Activated CD4-positive, alpha-beta T cell treated with anti-CD3 and anti-CD28 coated beads for 36 hours (primary cell): ENCODE measurements around the gene LILRB5. TPM values are rescaled to one million over a fixed set of nuclear protein-coding genes. Genes with fewer than 3 reads are reported as not detected.
"Not testable (repeated sequence)": the region's sequence is repeated elsewhere in the genome, so short reads cannot be mapped to it uniquely, and the experiment has no call there.

Experiments
- ATAC-seq: fragments of 200-7000 bp; cut with Tn5 transposase; one replicate; pipeline ENCODE4 v1.10.0; 2021; ENCODE audit warnings: mild to moderate bottlenecking, moderate library complexity
- CTCF ChIA-PET: fragments of 350-600 bp; sonication (Branson Sonifier 250); formaldehyde crosslinking; loops from one replicate; lab custom pipeline; 2021; ENCODE audit warnings: antibody characterized with exemption; lab: Charles Lee
- POLR2A ChIA-PET: fragments of 350-600 bp; sonication (Branson Sonifier 250); formaldehyde crosslinking; loops from one replicate; lab custom pipeline; 2021; ENCODE audit warnings: antibody characterized with exemption, inconsistent platforms; lab: Charles Lee
- DNase-seq: peaks from one replicate; pipeline ENCODE4 v3.0.0-alpha.2; 2020
- H3K27ac Mint-ChIP-seq: one replicate; pipeline ENCODE4 v1.8.0; 2021; ENCODE audit warnings: mixed read lengths
- H3K27me3 Mint-ChIP-seq: one replicate; pipeline ENCODE4 v1.8.0; 2021; ENCODE audit warnings: mixed read lengths
- H3K36me3 Mint-ChIP-seq: one replicate; pipeline ENCODE4 v1.8.0; 2021; ENCODE audit warnings: low read depth, mixed read lengths
- H3K4me1 Mint-ChIP-seq: one replicate; pipeline ENCODE4 v1.8.0; 2021; ENCODE audit warnings: mixed read lengths
- H3K4me3 Mint-ChIP-seq: one replicate; pipeline ENCODE4 v1.8.0; 2021; ENCODE audit warnings: mild to moderate bottlenecking, moderate library complexity, mixed read lengths
- H3K9me3 Mint-ChIP-seq: one replicate; pipeline ENCODE4 v1.8.0; 2021; ENCODE audit warnings: low read depth, mixed read lengths
- intact Hi-C, 2 experiments: fragments of 100-400 bp; cut with DNase I in 1 of 2; cut with micrococcal nuclease in 1 of 2; formaldehyde crosslinking; loops; one replicate each; pipeline versions ENCODE4 v1.14.2 to v1.15.1; 2022 to 2024; cut with DNase I, micrococcal nuclease
- total RNA-seq, 2 experiments: library from RNA; stranded (reverse); gene quantifications; one replicate each; pipeline ENCODE4 v1.2.3, GENCODE V29; 2021

Gene LILRB5
- total RNA-seq, 2 experiments from 2014 or later = not detected

DNA sequence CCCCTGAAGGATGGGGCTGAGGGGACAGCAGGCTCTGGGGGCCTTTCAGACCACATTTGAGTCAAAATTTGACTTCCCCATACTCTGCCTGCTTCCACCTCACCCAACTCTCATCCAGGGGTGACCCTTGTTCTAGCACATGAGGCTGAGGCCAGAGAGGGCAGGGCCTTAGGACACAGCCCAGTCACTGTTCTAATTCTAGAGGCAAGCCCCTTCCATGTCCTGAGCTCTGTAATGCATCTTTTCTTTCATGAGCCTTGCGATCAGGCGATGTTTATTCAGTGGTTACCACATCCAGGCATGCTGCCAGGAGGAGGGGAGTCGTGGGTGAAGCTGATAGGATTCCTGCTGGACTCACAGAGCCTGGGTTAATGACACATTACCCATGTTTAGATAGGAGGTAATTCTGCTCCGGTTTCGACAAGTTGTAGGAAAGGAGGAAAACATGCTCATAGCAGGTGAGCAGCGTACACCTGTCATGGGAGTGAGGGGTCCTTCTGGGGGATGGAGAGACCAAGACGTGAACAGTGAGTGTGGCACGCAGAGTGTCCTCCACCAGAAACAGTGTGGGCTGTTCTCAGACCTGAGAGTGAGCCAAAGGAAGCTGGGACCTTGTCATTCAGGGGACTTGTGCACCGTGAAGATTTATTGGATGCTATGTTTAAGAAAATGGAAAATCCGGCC, 47.1 kb downstream of the LILRB5 start:
- CTCF ChIA-PET = interaction anchor here (1.1 to 2.5 kb wide), 3 partner anchors 15 to 56 kb away, joined by 4 to 14 read pairs (median 7); partner anchors contain the start of gene MBOAT7
- H3K4me3 Mint-ChIP-seq = peak overlapping the region; percentile 4

DNA sequence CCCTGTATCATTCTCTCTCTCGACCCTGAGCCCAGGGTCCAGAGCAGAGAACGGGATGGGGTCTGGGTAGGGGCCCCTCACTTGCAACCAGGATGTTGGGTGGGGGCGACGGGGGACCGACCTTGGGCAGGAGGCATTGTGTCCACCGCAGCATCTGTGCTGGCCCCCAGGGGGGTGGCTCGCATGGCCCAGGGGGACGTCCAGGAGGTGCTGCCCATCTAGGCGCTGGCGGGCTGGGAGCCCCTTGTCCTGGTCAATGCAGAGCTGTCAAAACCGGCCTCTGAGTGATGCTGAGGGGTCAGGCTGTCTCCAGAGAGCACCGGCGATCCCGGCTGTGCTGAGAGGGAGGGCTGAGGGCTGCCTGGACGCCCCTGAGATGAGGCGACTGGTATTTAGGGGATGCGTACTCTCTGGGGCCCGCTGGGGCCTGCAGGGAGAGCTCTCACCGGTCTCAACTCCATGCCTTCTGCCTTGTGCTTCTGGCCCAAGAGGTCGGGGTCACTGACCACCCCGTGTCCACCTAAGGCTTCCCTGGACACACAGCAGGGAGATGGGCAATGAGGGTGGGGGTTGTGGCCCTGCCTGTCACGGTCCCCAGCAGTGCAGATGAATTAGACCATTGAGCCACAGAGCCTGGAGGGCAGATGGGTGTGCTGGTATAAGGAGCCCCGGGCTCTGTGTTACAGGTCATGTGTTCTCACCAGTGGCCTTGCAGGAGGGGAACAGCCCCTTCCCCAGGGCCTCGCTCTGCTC, 47.8 kb downstream of the LILRB5 start:
- Mint-ChIP-seq H3K27me3 (no peaks in the 10 kb centered on the region), H3K9me3 (no peaks in the 10 kb centered on the region), H3K36me3 (peaks cover 51% of the 10 kb centered on the region), H3K4me1 (peaks cover 72% of the 10 kb centered on the region), H3K4me3 (no peak overlapping the region), H3K27ac (peak overlapping the region; percentile 65)
- intact Hi-C loops = loop anchor here in 1 of 2 experiments (2.0 kb wide), 1 partner anchor 18 kb away; the partner anchor contains the start of gene TSEN34
- CTCF ChIA-PET = interaction anchor here (2.5 kb wide), 1 partner anchor 20 kb away, joined by 14 read pairs; the partner anchor contains the start of gene MBOAT7
- ATAC-seq = no peak
- POLR2A ChIA-PET = interaction anchor here (1.5 to 5.3 kb wide), 3 partner anchors 10 to 72 kb away, joined by 3 to 32 read pairs (median 8); partner anchors contain the start of genes CNOT3, MBOAT7 and TSEN34
- DNase-seq = peak; percentile 27

More for the DNA sequence above, 47.1 kb downstream of the LILRB5 start:
- peak overlapping the region; percentile 59 for H3K27ac Mint-ChIP-seq
- peak; percentile 48 for DNase-seq
- ATAC-seq = no peak
- intact Hi-C loops = loop anchor here (1.0 to 5.0 kb wide), 5 partner anchors 9 to 48 kb away; partner anchors contain the start of genes RPS9 (in 1 of the 2) and TSEN34 (in 1 of the 2)
- H3K36me3 Mint-ChIP-seq = peaks cover 44% of the 10 kb centered on the region
- H3K4me1 Mint-ChIP-seq = peaks cover 64% of the 10 kb centered on the region
- POLR2A ChIA-PET = interaction anchor here (1.2 to 5.3 kb wide), 4 partner anchors 9 to 73 kb away, joined by 3 to 32 read pairs (median 10); partner anchors contain the start of genes CNOT3, MBOAT7, RPS9 and TSEN34
- no peaks in the 10 kb centered on the region for H3K27me3 Mint-ChIP-seq
- no peaks in the 10 kb centered on the region for H3K9me3 Mint-ChIP-seq

DNA sequence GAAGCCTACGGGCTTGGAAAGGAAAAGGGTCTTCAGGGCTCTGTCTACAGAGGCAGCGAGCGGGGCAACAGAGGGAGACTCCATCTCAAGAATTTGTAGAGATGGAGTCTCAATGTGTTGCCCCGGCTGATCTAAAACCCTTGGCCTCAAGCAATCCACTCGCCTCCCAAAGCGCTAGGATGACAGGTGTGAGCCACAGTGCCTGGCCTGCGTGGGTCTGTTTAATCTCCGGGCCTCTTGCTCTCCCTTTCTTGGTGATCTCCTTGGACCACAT, 48.4 kb downstream of the LILRB5 start:
- Mint-ChIP-seq H3K9me3 (no peaks in the 10 kb centered on the region), H3K36me3 (peaks cover 56% of the 10 kb centered on the region), H3K4me3 (peak overlapping the region; percentile 51), H3K27me3 (no peaks in the 10 kb centered on the region), H3K4me1 (peaks cover 77% of the 10 kb centered on the region), H3K27ac (peak overlapping the region; percentile 65)
- ChIA-PET CTCF (interaction anchor here (1.3 kb wide), 1 partner anchor 19 kb away, joined by 5 read pairs; the partner anchor contains the start of gene MBOAT7), POLR2A (interaction anchor here (1.0 to 5.3 kb wide), 4 partner anchors 10 to 72 kb away, joined by 3 to 32 read pairs (median 6); partner anchors contain the start of genes CNOT3, MBOAT7 and TSEN34)
- intact Hi-C loops = loop anchor here in 1 of 2 experiments (2.0 kb wide), 1 partner anchor 18 kb away; the partner anchor contains the start of gene TSEN34
- DNase-seq (peak; percentile 39), ATAC-seq (no peak)

DNA sequence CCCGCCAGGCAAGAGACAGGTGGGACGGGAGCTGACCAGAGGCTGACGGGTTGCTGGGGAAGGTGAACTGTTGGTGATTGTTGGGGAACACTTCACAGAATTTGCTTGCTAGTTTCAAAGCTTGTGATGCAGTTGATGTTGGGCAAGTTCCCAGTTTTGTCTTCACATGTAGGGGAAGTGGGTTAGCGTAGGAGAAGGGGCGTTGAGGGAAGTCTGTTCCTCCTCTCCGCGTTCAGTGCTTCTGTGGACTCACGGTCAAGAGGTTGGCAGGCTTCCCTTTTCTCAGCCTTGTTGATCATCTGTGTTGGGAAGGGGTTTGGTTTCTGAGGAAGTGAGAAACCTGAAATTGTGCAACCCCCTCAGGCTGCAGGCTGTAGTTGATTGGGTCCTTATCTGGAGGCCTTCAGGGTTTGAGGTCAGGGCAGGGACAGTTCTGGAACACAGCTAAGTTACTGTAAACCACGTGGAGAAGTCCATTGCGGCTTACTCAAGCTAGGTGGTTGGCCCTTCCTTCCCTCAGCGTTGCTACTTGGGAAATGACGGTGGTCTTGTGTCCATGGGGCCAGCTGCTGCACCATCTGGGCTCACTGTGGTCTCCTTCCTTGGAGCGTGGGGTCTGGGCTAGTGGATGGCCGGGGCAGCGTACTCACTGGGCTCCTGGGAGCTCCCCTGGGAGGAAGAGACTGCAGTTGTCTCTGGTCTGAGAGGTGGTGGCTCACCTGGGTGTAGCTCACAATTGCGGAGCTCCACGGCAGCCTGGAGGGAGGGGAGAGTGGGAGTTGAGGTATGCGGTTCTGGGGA, 48.9 kb downstream of the LILRB5 start:
- DNase-seq (peak; percentile 77), ATAC-seq (peak; percentile 31)
- ChIA-PET POLR2A (interaction anchor here (0.6 to 5.3 kb wide), 8 partner anchors 9 to 93 kb away, joined by 3 to 32 read pairs (median 3); partner anchors contain the start of genes CNOT3, LENG1, MBOAT7 and PRPF31), CTCF (interaction anchor here (1.3 kb wide), 1 partner anchor 18 kb away, joined by 5 read pairs; the partner anchor contains the start of gene MBOAT7)
- peak overlapping the region; percentile 65 for H3K27ac Mint-ChIP-seq
- H3K36me3 Mint-ChIP-seq = peaks cover 61% of the 10 kb centered on the region
- intact Hi-C loops = loop anchor here in 1 of 2 experiments (2.0 kb wide), 1 partner anchor 17 kb away; the partner anchor contains the start of gene TSEN34
- H3K9me3 Mint-ChIP-seq = no peaks in the 10 kb centered on the region
- H3K4me1 Mint-ChIP-seq = peaks cover 82% of the 10 kb centered on the region
- H3K27me3 Mint-ChIP-seq = no peaks in the 10 kb centered on the region
- H3K4me3 Mint-ChIP-seq = peak overlapping the region; percentile 51

DNA sequence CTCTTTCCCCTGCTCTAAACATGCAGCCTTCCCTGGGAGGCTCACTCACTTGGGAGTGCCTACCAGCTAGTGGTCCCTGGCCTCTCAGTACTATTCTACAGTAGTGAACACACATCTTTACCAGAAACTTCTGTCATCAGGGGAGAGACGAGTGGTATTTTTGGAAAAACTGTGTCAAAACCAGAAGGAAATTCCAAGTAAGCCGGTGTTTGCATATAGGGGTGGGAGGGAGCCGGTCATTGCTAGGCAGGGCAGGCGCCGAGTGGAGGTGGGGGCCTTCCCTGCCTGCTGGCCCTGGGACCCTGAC, 49.4 kb downstream of the LILRB5 start:
- H3K27me3 Mint-ChIP-seq = no peaks in the 10 kb centered on the region
- peaks cover 88% of the 10 kb centered on the region for H3K4me1 Mint-ChIP-seq
- H3K4me3 Mint-ChIP-seq = peak overlapping the region; percentile 51
- DNase-seq (no peak), ATAC-seq (peak; percentile 18)
- intact Hi-C loops = no loop called here
- no peaks in the 10 kb centered on the region for H3K9me3 Mint-ChIP-seq
- CTCF ChIA-PET = interaction anchor here (1.3 kb wide), 1 partner anchor 18 kb away, joined by 5 read pairs; the partner anchor contains the start of gene MBOAT7
- peak overlapping the region; percentile 65 for H3K27ac Mint-ChIP-seq
- POLR2A ChIA-PET = interaction anchor here (0.6 to 5.3 kb wide), 7 partner anchors 9 to 92 kb away, joined by 3 to 32 read pairs (median 3); partner anchors contain the start of genes LENG1, MBOAT7, PRPF31 and TFPT
- H3K36me3 Mint-ChIP-seq = peaks cover 67% of the 10 kb centered on the region

DNA sequence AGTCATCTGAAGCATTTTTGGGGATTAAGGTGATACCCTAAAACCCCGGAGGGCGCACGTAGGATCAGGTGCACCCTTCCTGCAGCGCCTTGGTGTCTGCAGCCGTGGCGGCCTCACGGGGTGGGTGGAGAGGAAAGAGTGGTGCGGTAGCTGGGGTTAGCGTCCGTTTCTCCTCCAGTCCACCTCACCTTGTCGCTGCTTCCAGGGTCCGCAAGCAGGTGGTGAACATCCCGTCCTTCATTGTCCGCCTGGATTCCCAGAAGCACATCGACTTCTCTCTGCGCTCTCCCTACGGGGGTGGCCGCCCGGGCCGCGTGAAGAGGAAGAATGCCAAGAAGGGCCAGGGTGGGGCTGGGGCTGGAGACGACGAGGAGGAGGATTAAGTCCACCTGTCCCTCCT, 49.9 kb downstream of the LILRB5 start:
- peaks cover 71% of the 10 kb centered on the region for H3K36me3 Mint-ChIP-seq
- H3K27me3 Mint-ChIP-seq, intact Hi-C loops, ATAC-seq, H3K9me3 Mint-ChIP-seq: not testable (repeated sequence)
- peak overlapping the region; percentile 51 for H3K4me3 Mint-ChIP-seq
- peak; percentile 23 for DNase-seq
- peak overlapping the region; percentile 65 for H3K27ac Mint-ChIP-seq
- peaks cover 92% of the 10 kb centered on the region for H3K4me1 Mint-ChIP-seq
- ChIA-PET POLR2A (interaction anchor here (1.1 to 5.3 kb wide), 3 partner anchors 8 to 17 kb away, joined by 4 to 32 read pairs (median 8); partner anchors contain the start of genes MBOAT7 and TSEN34), CTCF (interaction anchor here (1.3 kb wide), 1 partner anchor 18 kb away, joined by 5 read pairs; the partner anchor contains the start of gene MBOAT7)

DNA sequence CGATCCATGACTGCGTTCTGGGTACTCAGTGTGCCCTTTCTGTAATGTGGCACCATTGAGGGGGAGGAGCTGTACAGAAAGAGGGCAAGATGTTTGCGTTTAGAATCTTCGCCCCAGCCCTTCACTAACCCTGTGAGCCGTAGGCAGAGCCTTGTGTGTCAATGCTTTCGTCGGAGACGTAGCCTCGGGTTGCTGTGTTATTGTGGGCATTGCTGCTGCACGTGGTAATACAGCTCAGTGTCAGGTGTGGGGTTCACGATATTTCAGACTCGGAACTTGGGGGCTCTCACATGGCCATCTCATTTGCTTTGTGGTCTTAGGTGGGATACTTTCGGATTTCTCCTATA, 50.3 kb downstream of the LILRB5 start:
- H3K27me3 Mint-ChIP-seq = no peaks in the 10 kb centered on the region
- no peak for ATAC-seq
- H3K36me3 Mint-ChIP-seq = peaks cover 75% of the 10 kb centered on the region
- peaks cover 93% of the 10 kb centered on the region for H3K4me1 Mint-ChIP-seq
- intact Hi-C loops = no loop called here
- no peaks in the 10 kb centered on the region for H3K9me3 Mint-ChIP-seq
- ChIA-PET POLR2A (interaction anchor here (5.3 kb wide), 1 partner anchor 17 kb away, joined by 32 read pairs; the partner anchor contains the start of genes MBOAT7 and TSEN34), CTCF (no interaction called here)
- H3K4me3 Mint-ChIP-seq = peak overlapping the region; percentile 51
- peak; percentile 28 for DNase-seq
- peak overlapping the region; percentile 65 for H3K27ac Mint-ChIP-seq

DNA sequence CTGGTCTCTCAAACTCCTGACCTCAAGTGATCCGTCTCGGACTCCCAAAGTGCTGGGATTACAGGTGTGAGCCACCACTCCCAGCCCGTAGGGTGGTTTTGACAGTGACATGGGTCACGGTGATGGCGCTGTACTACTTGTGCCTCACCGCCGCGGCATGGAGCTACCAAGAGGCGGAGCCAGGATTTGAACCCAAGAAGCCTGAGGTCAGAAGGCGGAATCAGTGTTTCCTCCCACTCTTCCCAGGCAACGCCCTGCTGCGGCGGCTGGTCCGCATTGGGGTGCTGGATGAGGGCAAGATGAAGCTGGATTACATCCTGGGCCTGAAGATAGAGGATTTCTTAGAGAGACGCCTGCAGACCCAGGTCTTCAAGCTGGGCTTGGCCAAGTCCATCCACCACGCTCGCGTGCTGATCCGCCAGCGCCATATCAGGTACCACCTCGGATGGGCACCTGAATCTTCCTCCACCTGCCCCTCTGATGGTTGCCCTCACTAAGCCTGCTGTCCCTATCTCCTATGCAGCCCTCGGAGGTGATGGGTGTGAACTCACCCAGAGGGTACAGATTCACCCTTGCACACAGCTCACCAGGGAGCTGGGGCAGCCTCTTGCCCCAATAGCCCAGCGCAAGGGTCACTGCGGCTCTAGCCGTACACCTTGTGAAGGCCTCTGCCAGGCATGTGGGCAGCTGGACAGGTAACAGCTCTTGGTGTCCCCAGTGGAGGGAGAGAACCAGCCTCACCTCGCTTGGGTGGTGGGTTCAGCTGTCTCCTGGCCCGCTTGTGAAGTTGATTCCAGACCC, 50.8 kb downstream of the LILRB5 start:
- ChIA-PET CTCF (interaction anchor here (1.7 kb wide), 1 partner anchor 17 kb away, joined by 5 read pairs; the partner anchor contains the start of gene MBOAT7), POLR2A (interaction anchor here (0.6 to 5.3 kb wide), 2 partner anchors 16 to 23 kb away, joined by 3 to 32 read pairs; partner anchors contain the start of genes MBOAT7 and TSEN34)
- H3K36me3 Mint-ChIP-seq = peaks cover 80% of the 10 kb centered on the region
- H3K27ac Mint-ChIP-seq = peak overlapping the region; percentile 62
- DNase-seq (no peak), ATAC-seq (no peak)
- intact Hi-C loops = no loop called here
- H3K27me3 Mint-ChIP-seq = no peaks in the 10 kb centered on the region
- peaks cover 91% of the 10 kb centered on the region for H3K4me1 Mint-ChIP-seq
- H3K4me3 Mint-ChIP-seq = peak overlapping the region; percentile 97
- no peaks in the 10 kb centered on the region for H3K9me3 Mint-ChIP-seq

DNA sequence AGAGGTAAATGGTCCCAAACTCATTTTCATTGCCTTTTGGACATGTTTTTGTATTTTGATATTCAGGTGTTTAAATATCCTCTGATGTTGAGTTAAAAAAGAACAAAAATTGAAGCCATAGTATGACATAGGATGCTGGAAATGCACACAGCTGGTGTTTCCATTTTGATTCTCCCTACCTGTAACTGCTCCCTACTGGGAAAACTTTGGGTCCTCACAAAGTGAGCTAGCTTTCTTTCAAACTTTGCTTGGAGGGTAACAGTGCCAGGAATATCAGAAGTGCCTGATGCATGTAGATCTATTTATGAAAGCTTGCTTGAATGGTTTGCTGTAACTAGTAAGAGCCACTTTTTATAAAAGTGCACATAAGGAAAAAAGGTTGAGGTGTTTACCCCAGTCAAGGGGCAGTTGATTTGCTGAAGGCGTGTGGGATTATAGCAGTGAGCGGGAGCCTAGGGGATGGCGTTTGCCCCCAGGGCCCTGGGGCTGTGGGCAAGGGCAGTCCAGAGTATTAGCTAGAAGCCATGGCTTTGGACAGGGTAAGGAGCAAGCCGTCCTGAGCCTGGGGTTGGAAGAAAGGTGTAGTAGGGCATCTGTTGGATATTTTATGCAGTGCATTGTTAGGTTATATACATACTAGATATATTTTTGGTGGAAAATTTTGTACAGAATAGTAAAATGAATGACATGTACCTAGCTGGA, 52.2 kb downstream of the LILRB5 start:
- no peaks in the 10 kb centered on the region for H3K9me3 Mint-ChIP-seq
- no peaks in the 10 kb centered on the region for H3K27me3 Mint-ChIP-seq
- ChIA-PET CTCF (interaction anchor here (1.0 to 1.7 kb wide), 2 partner anchors 11 to 15 kb away, joined by 3 to 5 read pairs; partner anchors contain the start of gene MBOAT7), POLR2A (interaction anchor here (0.6 to 5.3 kb wide), 2 partner anchors 15 to 106 kb away, joined by 3 to 32 read pairs; partner anchors contain the start of genes MBOAT7 and TSEN34)
- DNase-seq (no peak), ATAC-seq (no peak)
- intact Hi-C loops = loop anchor here (5.0 kb wide), 3 partner anchors 48 to 1052 kb away; partner anchors contain the start of genes LENG1 (in 1 of the 2), PPP6R1 (in 1 of the 2) and ZNF761 (in 1 of the 2)
- peaks cover 79% of the 10 kb centered on the region for H3K36me3 Mint-ChIP-seq
- peak overlapping the region; percentile 97 for H3K4me3 Mint-ChIP-seq
- peak overlapping the region; percentile 70 for H3K27ac Mint-ChIP-seq
- peaks cover 78% of the 10 kb centered on the region for H3K4me1 Mint-ChIP-seq
